Gastrocnemius medialis (tissue), 4 donors: Measurements from ENCODE around the gene TMCC2.

Source experiments
- POLR2A ChIP-seq, 2 donors: fragments of 450-650 bp; IDR thresholded peaks; one replicate each; pipeline ENCODE4 v1.6.1; 2017; ENCODE audit warnings: antibody characterized with exemption in 2 of 2, mild to moderate bottlenecking in 2 of 2, moderate library complexity in 2 of 2
- TF ChIP-seq, protein P1 (sequence below), 5 experiments: fragments of 450-650 bp in 3 of 5; fragments of 200-600 bp in 2 of 5; sonication (generic) in 2 of 5; IDR thresholded peaks in 4 of 5; conservative IDR thresholded peaks in 1 of 5; 1 replicate in 4 of 5; 2 replicates in 1 of 5; pipeline ENCODE4 v1.5.1; 2016 to 2019; ENCODE audit warnings: antibody characterized with exemption in 5 of 5, mild to moderate bottlenecking in 3 of 5, moderate library complexity in 3 of 5

DNA sequence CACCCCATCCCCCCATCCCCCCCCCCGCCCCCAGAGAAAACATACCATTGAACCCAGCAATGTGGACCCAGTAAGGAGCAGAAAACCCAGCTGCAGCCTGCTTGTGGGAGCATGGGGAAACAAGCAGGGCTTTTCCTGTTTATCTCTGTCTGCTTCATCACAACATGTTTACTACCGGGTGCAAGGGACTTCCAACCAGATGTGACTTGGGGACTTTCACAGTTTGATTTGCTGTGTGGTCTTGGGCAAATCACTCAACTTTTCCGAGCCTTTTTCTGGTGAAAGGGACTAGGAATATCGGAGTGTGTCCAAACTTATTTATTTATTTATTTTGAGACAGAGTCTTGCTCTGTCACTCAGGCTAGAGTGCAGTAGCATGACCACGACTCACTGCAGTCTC lies 3.2 kb downstream of the TMCC2 start:
- TF ChIP-seq, protein P1, sequence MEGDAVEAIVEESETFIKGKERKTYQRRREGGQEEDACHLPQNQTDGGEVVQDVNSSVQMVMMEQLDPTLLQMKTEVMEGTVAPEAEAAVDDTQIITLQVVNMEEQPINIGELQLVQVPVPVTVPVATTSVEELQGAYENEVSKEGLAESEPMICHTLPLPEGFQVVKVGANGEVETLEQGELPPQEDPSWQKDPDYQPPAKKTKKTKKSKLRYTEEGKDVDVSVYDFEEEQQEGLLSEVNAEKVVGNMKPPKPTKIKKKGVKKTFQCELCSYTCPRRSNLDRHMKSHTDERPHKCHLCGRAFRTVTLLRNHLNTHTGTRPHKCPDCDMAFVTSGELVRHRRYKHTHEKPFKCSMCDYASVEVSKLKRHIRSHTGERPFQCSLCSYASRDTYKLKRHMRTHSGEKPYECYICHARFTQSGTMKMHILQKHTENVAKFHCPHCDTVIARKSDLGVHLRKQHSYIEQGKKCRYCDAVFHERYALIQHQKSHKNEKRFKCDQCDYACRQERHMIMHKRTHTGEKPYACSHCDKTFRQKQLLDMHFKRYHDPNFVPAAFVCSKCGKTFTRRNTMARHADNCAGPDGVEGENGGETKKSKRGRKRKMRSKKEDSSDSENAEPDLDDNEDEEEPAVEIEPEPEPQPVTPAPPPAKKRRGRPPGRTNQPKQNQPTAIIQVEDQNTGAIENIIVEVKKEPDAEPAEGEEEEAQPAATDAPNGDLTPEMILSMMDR (IDR thresholded peaks at IDR 0.05 in 4 of 5, conservative IDR thresholded peaks at IDR 0.05 in 1 of 5), result no peak
- no peak for TF ChIP-seq POLR2A (IDR thresholded peaks at IDR 0.05)
